GM06990 (cell line): ENCODE results near the gene PRKD3.

Experiments used
- DNase-seq: peaks from one replicate; pipeline ENCODE4 v3.0.0-alpha.2; 2011; ENCODE audit not compliant: insufficient read length; ENCODE audit errors: extremely low read depth
- H3K27me3 ChIP-seq: replicated peaks from 2 replicates; pipeline ENCODE4 v1.6.0; 2011; ENCODE audit warnings: low read length; ENCODE audit not compliant: control insufficient read depth, insufficient read depth
- H3K36me3 ChIP-seq: 2 replicates; pipeline ENCODE4 v1.5.1; 2011; ENCODE audit warnings: low read length; ENCODE audit not compliant: control insufficient read depth, insufficient read depth
- H3K4me3 ChIP-seq: replicated peaks from 2 replicates; pipeline ENCODE4 v1.5.1; 2011; ENCODE audit warnings: low read depth, mild to moderate bottlenecking, control low read depth, low read length
- TF ChIP-seq, protein P1 (sequence below): IDR thresholded peaks from 2 replicates; pipeline ENCODE4 v1.5.1; 2011; ENCODE audit warnings: low read length, control low read depth, mild to moderate bottlenecking, inconsistent platforms; ENCODE audit not compliant: insufficient read depth, poor library complexity, severe bottlenecking

Gene PRKD3

DNA sequence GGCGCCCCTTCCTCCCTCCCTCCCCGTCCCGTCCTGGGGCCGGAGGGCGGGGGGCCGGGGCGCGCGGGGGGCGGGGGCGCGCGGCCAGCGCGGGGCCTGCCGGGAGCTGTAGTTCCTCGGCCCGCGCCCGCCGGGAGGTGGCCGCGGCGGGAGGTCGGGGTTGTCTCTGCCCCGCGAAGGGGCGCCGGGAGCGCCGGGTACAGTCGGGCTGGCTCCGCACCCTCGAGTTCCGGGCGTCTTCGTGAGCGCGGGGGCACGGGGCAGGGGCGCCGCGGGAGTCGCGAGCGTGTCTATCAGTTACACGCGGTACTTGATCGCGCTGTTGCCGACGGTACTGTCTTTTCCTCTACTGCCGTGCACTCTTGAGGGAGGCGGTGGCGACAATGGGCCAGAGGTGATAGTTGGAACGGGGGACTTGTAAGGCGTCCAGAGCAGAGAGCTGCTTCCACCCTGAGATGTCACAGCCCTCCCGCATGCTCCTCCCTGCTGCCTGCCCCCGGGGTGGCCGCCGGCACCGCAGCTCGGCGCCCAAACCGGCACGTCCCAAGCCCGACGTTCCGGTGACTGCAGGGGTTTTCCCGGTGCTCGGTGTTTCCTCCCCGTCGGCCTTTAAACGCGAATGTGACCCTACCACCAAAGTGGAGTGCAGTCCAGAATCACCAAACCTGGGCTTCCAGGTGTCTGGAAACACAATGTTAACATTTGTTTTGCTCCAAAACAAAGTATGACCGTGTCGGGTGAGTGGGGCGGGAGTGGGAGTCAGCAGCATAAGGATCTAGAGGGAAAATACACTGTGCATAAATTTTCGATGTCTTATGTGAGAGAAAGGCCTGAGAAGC is at the start of gene PRKD3:
Gene PRKD3, minus strand, starts transcription at position 48 of the 839 bp plus-strand sequence. CDS start 8,309 bp downstream, outside the sequence.
- TF ChIP-seq, protein P1, sequence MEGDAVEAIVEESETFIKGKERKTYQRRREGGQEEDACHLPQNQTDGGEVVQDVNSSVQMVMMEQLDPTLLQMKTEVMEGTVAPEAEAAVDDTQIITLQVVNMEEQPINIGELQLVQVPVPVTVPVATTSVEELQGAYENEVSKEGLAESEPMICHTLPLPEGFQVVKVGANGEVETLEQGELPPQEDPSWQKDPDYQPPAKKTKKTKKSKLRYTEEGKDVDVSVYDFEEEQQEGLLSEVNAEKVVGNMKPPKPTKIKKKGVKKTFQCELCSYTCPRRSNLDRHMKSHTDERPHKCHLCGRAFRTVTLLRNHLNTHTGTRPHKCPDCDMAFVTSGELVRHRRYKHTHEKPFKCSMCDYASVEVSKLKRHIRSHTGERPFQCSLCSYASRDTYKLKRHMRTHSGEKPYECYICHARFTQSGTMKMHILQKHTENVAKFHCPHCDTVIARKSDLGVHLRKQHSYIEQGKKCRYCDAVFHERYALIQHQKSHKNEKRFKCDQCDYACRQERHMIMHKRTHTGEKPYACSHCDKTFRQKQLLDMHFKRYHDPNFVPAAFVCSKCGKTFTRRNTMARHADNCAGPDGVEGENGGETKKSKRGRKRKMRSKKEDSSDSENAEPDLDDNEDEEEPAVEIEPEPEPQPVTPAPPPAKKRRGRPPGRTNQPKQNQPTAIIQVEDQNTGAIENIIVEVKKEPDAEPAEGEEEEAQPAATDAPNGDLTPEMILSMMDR, result no peak
- peak within 1 kb of the TSS; percentile 67 for H3K4me3 ChIP-seq
- DNase-seq, result peak; percentile 80
- H3K36me3 ChIP-seq, result no peaks in the 10 kb centered on the region
- H3K27me3 ChIP-seq, result no peaks in the 10 kb centered on the region; the same call in 1 of the 2 replicates

DNA sequence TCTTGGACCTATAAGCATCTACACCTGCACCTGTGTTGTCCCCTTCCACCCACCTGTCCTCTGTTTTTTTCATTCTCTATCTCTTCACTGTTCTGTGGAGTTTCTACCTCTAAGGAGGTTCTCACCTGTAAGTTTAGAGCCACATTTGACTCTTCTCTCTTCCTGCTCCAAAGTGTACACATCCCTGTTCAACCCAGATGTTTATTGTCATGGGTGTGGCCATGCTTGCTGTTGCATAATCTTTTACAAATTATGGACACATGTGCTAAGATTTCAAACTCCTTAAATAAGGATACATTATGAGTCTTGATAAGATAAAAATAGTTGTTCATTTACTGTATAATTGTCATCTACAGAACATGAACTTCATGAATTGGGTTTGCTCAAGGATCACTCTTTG is 47.4 kb upstream of the PRKD3 start:
- no peaks in the 10 kb centered on the region for H3K27me3 ChIP-seq
- DNase-seq, result no peak
- H3K36me3 ChIP-seq, result no peaks in the 10 kb centered on the region
- H3K4me3 ChIP-seq, result no peak overlapping the region
- TF ChIP-seq, protein P1, result no peak

- DNase-seq, result no peak
- Histone ChIP-seq H3K4me3 (no peak overlapping the region), H3K27me3 (no peaks in the 10 kb centered on the region), H3K36me3 (no peaks in the 10 kb centered on the region)
- TF ChIP-seq, protein P1, result no peak
Measured at GRCh38 chr2:37370666-37371065, 46.0 kb upstream of the PRKD3 start.

- Histone ChIP-seq H3K27me3 (no peaks in the 10 kb centered on the region), H3K4me3 (no peak overlapping the region), H3K36me3 (no peaks in the 10 kb centered on the region)
- DNase-seq, result no peak
- TF ChIP-seq, protein P1, result no peak
Measured at GRCh38 chr2:37367984-37368383, 43.4 kb upstream of the PRKD3 start.

DNA sequence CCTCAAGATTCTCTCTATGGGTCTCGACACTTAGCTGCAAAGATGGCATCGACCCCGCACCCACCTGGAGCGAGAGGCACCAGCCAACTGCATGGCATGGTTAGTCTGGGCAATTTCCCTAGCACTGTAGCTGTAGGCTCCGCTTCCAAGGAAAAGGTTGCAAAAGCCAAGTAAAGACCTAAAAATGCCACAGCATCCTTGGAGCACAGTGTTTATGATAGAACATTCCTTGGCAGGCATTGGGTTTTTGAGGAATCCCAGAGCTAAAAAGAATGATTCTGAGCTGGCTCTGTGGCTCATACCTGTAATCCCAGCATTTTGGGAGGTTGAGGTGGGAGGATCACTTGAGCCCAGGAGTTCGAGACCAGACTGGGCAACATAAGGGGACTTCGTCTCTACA is 42.7 kb upstream of the PRKD3 start:
- DNase-seq, result no peak
- Histone ChIP-seq H3K27me3 (no peaks in the 10 kb centered on the region), H3K36me3 (no peaks in the 10 kb centered on the region), H3K4me3 (no peak overlapping the region)
- TF ChIP-seq, protein P1, result no peak

- no peaks in the 10 kb centered on the region for H3K27me3 ChIP-seq
- TF ChIP-seq, protein P1, result no peak
- H3K4me3 ChIP-seq, result no peak overlapping the region
- no peaks in the 10 kb centered on the region for H3K36me3 ChIP-seq
- no peak for DNase-seq
Measured at GRCh38 chr2:37366773-37367172, 42.1 kb upstream of the PRKD3 start.
